ENCODE data around the gene TRAPPC2L. TPM values are rescaled to one million over a fixed set of nuclear protein-coding genes. Genes with fewer than 3 reads are reported as not detected.

Gene TRAPPC2L
- total RNA-seq, 1 experiment from 2014 or later: 94.1 TPM

GRCh38 chr16:88883117-88883895 is 26.4 kb downstream of the TRAPPC2L start:
- Histone ChIP-seq H2AFZ (ENCODE audit: low read depth, low read length, poor library complexity, severe bottlenecking) (no peak overlapping the region), H3K4me3 (replicated peaks in 1 of 2; ENCODE audit: low read depth in 1 of 2, low read length in 2 of 2) (no peak overlapping the region), H3K36me3 (ENCODE audit: control insufficient read depth in 1 of 2, insufficient read depth in 2 of 2, low read length in 2 of 2) (0 out of 4 replicates have a peak, but pooled peaks cover 0 to 6% of the 10 kb centered on the region in 2 experiments), H3K9ac (ENCODE audit: low read length) (no peak overlapping the region), H3K4me1 (ENCODE audit: control insufficient read depth in 1 of 2, insufficient read depth in 2 of 2, low read length in 2 of 2) (peaks cover 7 to 18% of the 10 kb centered on the region in 2 experiments; a peak in 3 of 4 replicates), H3K9me3 (ENCODE audit: control insufficient read depth in 1 of 2, insufficient read depth in 1 of 2, low read depth in 1 of 2, low read length in 2 of 2) (no peaks in the 10 kb centered on the region), H3K27ac (ENCODE audit: low read depth, low read length) (peak overlapping the region; percentile 49; the same call in 1 of the 2 replicates), H3K27me3 (ENCODE audit: insufficient read depth, low read length) (no peaks in the 10 kb centered on the region), H3K9me2 (ENCODE audit: insufficient read depth) (no peaks in the 10 kb centered on the region), H3K4me2 (ENCODE audit: low read length) (no peak overlapping the region), H4K20me1 (ENCODE audit: insufficient read depth) (no peaks in the 10 kb centered on the region), H3K79me2 (ENCODE audit: insufficient read depth, low read length) (no peaks in the 10 kb centered on the region)
- no peak for ATAC-seq
- POLR2A ChIA-PET: no interaction called here
- intact Hi-C loops (cut with micrococcal nuclease): no loop called here
- RAD21 ChIA-PET (ENCODE audit: low non-redundant PET in 1 of 2, low total read pairs in 2 of 2, uncharacterized antibody in 2 of 2, unreplicated experiment in 2 of 2): no interaction called here
- CTCF ChIA-PET: no interaction called here
- no peak for DNase-seq (ENCODE audit: low read depth, low spot score)
- TF ChIP-seq, protein P1, sequence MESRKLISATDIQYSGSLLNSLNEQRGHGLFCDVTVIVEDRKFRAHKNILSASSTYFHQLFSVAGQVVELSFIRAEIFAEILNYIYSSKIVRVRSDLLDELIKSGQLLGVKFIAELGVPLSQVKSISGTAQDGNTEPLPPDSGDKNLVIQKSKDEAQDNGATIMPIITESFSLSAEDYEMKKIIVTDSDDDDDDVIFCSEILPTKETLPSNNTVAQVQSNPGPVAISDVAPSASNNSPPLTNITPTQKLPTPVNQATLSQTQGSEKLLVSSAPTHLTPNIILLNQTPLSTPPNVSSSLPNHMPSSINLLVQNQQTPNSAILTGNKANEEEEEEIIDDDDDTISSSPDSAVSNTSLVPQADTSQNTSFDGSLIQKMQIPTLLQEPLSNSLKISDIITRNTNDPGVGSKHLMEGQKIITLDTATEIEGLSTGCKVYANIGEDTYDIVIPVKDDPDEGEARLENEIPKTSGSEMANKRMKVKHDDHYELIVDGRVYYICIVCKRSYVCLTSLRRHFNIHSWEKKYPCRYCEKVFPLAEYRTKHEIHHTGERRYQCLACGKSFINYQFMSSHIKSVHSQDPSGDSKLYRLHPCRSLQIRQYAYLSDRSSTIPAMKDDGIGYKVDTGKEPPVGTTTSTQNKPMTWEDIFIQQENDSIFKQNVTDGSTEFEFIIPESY (IDR thresholded peaks at IDR 0.05; ENCODE audit: extremely low read depth, insufficient replicate concordance, low read length): no peak
- no TSS peak for BruUV-seq (replicated peaks)

DNA sequence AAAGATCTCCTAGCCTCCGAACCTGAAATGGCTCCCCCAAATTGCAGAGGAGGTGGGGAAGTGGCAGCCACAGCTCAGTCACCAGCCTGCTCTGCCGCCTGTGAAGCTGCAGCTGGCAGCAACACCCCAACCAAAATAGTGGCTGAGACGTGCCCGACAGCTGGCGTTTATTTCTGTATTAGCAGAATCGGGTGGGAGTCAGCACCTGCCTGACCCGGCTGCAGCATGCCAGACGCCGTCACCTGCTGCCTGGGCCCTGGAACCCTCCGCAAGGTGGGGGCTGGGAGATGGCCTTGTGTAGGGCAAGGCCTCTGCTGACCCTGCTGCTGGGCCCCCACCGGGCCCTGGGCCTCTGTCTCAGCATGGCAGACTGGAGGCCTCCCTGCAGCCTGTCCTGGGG is 27.0 kb downstream of the TRAPPC2L start:
- intact Hi-C loops (cut with micrococcal nuclease): no loop called here
- no peak for ATAC-seq
- no peak overlapping the region for H3K4me2 ChIP-seq (ENCODE audit: low read length)
- H4K20me1 ChIP-seq (ENCODE audit: insufficient read depth): no peaks in the 10 kb centered on the region
- no peaks in the 10 kb centered on the region for H3K79me2 ChIP-seq (ENCODE audit: insufficient read depth, low read length)
- H3K9ac ChIP-seq (ENCODE audit: low read length): no peak overlapping the region
- no peak for DNase-seq (ENCODE audit: low read depth, low spot score)
- no peak overlapping the region for H2AFZ ChIP-seq (ENCODE audit: low read depth, low read length, poor library complexity, severe bottlenecking)
- H3K4me1 ChIP-seq (ENCODE audit: control insufficient read depth in 1 of 2, insufficient read depth in 2 of 2, low read length in 2 of 2): peaks cover 7 to 22% of the 10 kb centered on the region in 2 experiments; a peak in 3 of 4 replicates
- H3K4me3 ChIP-seq (replicated peaks in 1 of 2; ENCODE audit: low read depth in 1 of 2, low read length in 2 of 2): no peak overlapping the region
- CTCF ChIA-PET: no interaction called here
- H3K9me2 ChIP-seq (ENCODE audit: insufficient read depth): no peaks in the 10 kb centered on the region
- 0 out of 4 replicates have a peak, but pooled peaks cover 0 to 6% of the 10 kb centered on the region in 2 experiments for H3K36me3 ChIP-seq (ENCODE audit: control insufficient read depth in 1 of 2, insufficient read depth in 2 of 2, low read length in 2 of 2)
- POLR2A ChIA-PET: no interaction called here
- no peak overlapping the region; the same call in 1 of the 2 replicates for H3K27ac ChIP-seq (ENCODE audit: low read depth, low read length)
- BruUV-seq (replicated peaks): no TSS peak
- H3K27me3 ChIP-seq (ENCODE audit: insufficient read depth, low read length): no peaks in the 10 kb centered on the region
- H3K9me3 ChIP-seq (ENCODE audit: control insufficient read depth in 1 of 2, insufficient read depth in 1 of 2, low read depth in 1 of 2, low read length in 2 of 2): no peaks in the 10 kb centered on the region
- RAD21 ChIA-PET (ENCODE audit: low non-redundant PET in 1 of 2, low total read pairs in 2 of 2, uncharacterized antibody in 2 of 2, unreplicated experiment in 2 of 2): no interaction called here
- no peak for TF ChIP-seq ELF1 (IDR thresholded peaks at IDR 0.05; ENCODE audit: borderline replicate concordance, low read depth)
- no peak for TF ChIP-seq FOSL1 (IDR thresholded peaks at IDR 0.05; ENCODE audit: low read depth)
- TF ChIP-seq SRF (IDR thresholded peaks at IDR 0.05; ENCODE audit: low read depth): no peak
- TF ChIP-seq POLR2A (IDR thresholded peaks at IDR 0.05; ENCODE audit: borderline replicate concordance, extremely low read depth, insufficient read depth, insufficient read length): no peak
- no peak for TF ChIP-seq CTCF (IDR thresholded peaks at IDR 0.05 in 2 of 3, conservative IDR thresholded peaks at IDR 0.05 in 1 of 3; ENCODE audit: borderline replicate concordance in 1 of 3, insufficient read depth in 1 of 3, low read depth in 2 of 3, low read length in 2 of 3)
- TF ChIP-seq TCF7L2 (IDR thresholded peaks at IDR 0.05; ENCODE audit: borderline replicate concordance, extremely low read depth, insufficient read depth, insufficient read length): no peak
- TF ChIP-seq, protein P1 (IDR thresholded peaks at IDR 0.05; ENCODE audit: extremely low read depth, insufficient replicate concordance, low read length): no peak
- no peak for TF ChIP-seq EZH2 (IDR thresholded peaks at IDR 0.05)
- no peak for TF ChIP-seq SP1 (IDR thresholded peaks at IDR 0.05; ENCODE audit: low read depth)
- TF ChIP-seq EGR1 (IDR thresholded peaks at IDR 0.05; ENCODE audit: low read depth): no peak
- TF ChIP-seq ZFX (IDR thresholded peaks at IDR 0.05): no peak
- TF ChIP-seq ZNF274 (IDR thresholded peaks at IDR 0.05; ENCODE audit: low read depth, low read length): no peak
- TF ChIP-seq SIN3A (IDR thresholded peaks at IDR 0.05; ENCODE audit: low read depth): no peak
- no peak for TF ChIP-seq CEBPB (IDR thresholded peaks at IDR 0.05; ENCODE audit: low read depth)

Data from HCT116 (cell line).